G401.6 (cell line): ENCODE results near the gene OSGIN1.

Experiments used
- FAIRE-seq: peaks from 2 replicates; lab custom pipeline; 2012; peaks lifted over from hg19 to GRCh38; lab: Jason Lieb, UNC

OSGIN1 gene

GRCh38 chr16:83958846-83959565 is 6.0 kb downstream of the OSGIN1 start:
- FAIRE-seq: no peak

- FAIRE-seq: no peak
These were observed 6.8 kb downstream of the OSGIN1 start for GRCh38 chr16:83959656-83960434.

- FAIRE-seq: no peak
These were observed 7.6 kb downstream of the OSGIN1 start for GRCh38 chr16:83960521-83961249.

GRCh38 chr16:83961591-83961990 is 8.6 kb downstream of the OSGIN1 start:
- FAIRE-seq: no peak

- FAIRE-seq: no peak
These were observed 10.5 kb downstream of the OSGIN1 start for GRCh38 chr16:83963277-83964119.

GRCh38 chr16:83964684-83965443 is 11.8 kb downstream of the OSGIN1 start:
- no peak for FAIRE-seq

GRCh38 chr16:83965444-83966152 is 12.6 kb downstream of the OSGIN1 start:
- FAIRE-seq: no peak

- no peak for FAIRE-seq
These were observed 13.2 kb downstream of the OSGIN1 start for GRCh38 chr16:83966153-83966696.

GRCh38 chr16:83967091-83967490 is 14.1 kb downstream of the OSGIN1 start:
- FAIRE-seq: no peak

GRCh38 chr16:83967838-83968305 is 14.8 kb downstream of the OSGIN1 start, which contains the start of gene NECAB2:
Gene NECAB2 (plus strand): TSS chr16:83968244. CDS start chr16:83968649, 405 bp downstream.
- FAIRE-seq: no peak

GRCh38 chr16:83968306-83968851 is 15.3 kb downstream of the OSGIN1 start:
- no peak for FAIRE-seq

- no peak for FAIRE-seq
These were observed 16.0 kb downstream of the OSGIN1 start for GRCh38 chr16:83968891-83969649.

GRCh38 chr16:83969771-83970429 is 16.9 kb downstream of the OSGIN1 start:
- FAIRE-seq: no peak

GRCh38 chr16:83970430-83970815 is 17.4 kb downstream of the OSGIN1 start:
- FAIRE-seq: no peak

GRCh38 chr16:83971165-83972130 is 18.4 kb downstream of the OSGIN1 start:
- FAIRE-seq: no peak

GRCh38 chr16:83972256-83973008 is 19.4 kb downstream of the OSGIN1 start:
- FAIRE-seq: no peak

GRCh38 chr16:83973077-83973476 is 20.0 kb downstream of the OSGIN1 start:
- FAIRE-seq: no peak
